Measurements from ENCODE around the gene TBX21.

GRCh38 chr17:47684025-47684424, 49.0 kb upstream of the TBX21 start:
- TF ChIP-seq POLR2A (IDR thresholded peaks at IDR 0.05) (no peak), POLR2AphosphoS5 (IDR thresholded peaks at IDR 0.05) (no peak), CTCF (IDR thresholded peaks at IDR 0.05) (no peak), EP300 (IDR thresholded peaks at IDR 0.05) (no peak)

Measured in sigmoid colon (tissue), 4 donors.